ENCODE measurements around the gene TTC9C. TPM values are rescaled to one million over a fixed set of nuclear protein-coding genes. Genes with fewer than 3 reads are reported as not detected.
A peak's percentile ranks its signal among the peaks of the same experiment; 100 is the strongest.

Gene TTC9C
- total and polyA plus RNA-seq, 2 donors (not counting 3 experiments of a cell fraction or from before 2014, with no cell fraction given) = 27.4 to 43.5 TPM

DNA sequence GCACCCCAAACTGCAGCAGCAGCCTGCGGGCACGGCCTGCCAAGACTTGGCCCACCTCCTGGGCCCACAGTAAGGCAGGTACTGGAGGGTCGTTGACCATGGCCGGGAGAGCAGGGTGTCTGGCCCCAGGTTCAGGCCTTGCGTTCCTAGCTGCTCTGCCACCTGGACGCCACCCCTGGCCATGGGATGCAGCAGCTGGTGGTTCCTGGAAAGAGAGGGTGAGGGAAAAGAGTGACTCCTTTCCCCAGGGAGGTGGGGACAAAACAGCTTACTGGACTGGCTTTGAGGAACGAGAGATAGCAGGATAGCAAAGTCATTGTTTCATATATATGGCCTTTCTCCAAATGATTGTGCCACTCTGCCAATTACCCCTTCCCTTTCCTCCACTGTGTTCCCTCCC is 22.9 kb upstream of the TTC9C start:
- Histone ChIP-seq H3K4me1 (ENCODE audit: control insufficient read depth, extremely low read depth, insufficient read depth, low read length) (peaks cover 25% of the 10 kb centered on the region), H3K79me2 (ENCODE audit: control insufficient read depth, insufficient read depth, low read length) (no peaks in the 10 kb centered on the region), H3K4me2 (ENCODE audit: insufficient read depth, low read length) (peak overlapping the region; percentile 81), H3K36me3 (ENCODE audit: control insufficient read depth in 2 of 2, extremely low read depth in 1 of 2, insufficient read depth in 2 of 2, low read length in 2 of 2) (no peaks in the 10 kb centered on the region), H2AFZ (ENCODE audit: low read depth, low read length) (peak overlapping the region; percentile 65), H3K27me3 (ENCODE audit: control insufficient read depth in 2 of 2, insufficient read depth in 2 of 2, low read length in 2 of 2) (no peaks in the 10 kb centered on the region), H3K9ac (replicated peaks; ENCODE audit: extremely low read depth, insufficient read depth, low read length) (peak overlapping the region; percentile 65), H3K9me1 (replicated peaks; ENCODE audit: control insufficient read depth, extremely low read depth, insufficient read depth, low read length) (no peaks in the 10 kb centered on the region), H3K9me3 (replicated peaks; ENCODE audit: control insufficient read depth, insufficient read depth, low read length) (no peaks in the 10 kb centered on the region), H3K27ac (ENCODE audit: insufficient read depth, low read depth, low read length) (peak overlapping the region; percentile 37), H3K4me3 (replicated peaks in 1 of 3; ENCODE audit: insufficient read depth in 1 of 3, low read depth in 1 of 3, low read length in 3 of 3) (peak overlapping the region; percentile 13 to 81 (median 41)), H4K20me1 (replicated peaks; ENCODE audit: control insufficient read depth, extremely low read depth, insufficient read depth, low read length) (no peaks in the 10 kb centered on the region)
- dilution Hi-C loops (cut with MboI; ENCODE audit: extremely low pct_ligation_motif_present, low sequenced_read_pairs) = no loop called here
- CTCF ChIA-PET = interaction anchor here (0.9 to 2.5 kb wide), 6 partner anchors 9 to 162 kb away, joined by 3 to 14 read pairs (median 6); partner anchors contain the start of gene HNRNPUL2
- TF ChIP-seq JUN (IDR thresholded peaks at IDR 0.05; ENCODE audit: borderline replicate concordance, insufficient read depth, insufficient read length, low read depth) = no peak
- TF ChIP-seq GATA2 (IDR thresholded peaks at IDR 0.05; ENCODE audit: insufficient read depth, insufficient read length, low read depth, low read length) = no peak
- TF ChIP-seq FOS (IDR thresholded peaks at IDR 0.05; ENCODE audit: borderline replicate concordance, insufficient read depth, low read length) = no peak
- TF ChIP-seq, protein P1, sequence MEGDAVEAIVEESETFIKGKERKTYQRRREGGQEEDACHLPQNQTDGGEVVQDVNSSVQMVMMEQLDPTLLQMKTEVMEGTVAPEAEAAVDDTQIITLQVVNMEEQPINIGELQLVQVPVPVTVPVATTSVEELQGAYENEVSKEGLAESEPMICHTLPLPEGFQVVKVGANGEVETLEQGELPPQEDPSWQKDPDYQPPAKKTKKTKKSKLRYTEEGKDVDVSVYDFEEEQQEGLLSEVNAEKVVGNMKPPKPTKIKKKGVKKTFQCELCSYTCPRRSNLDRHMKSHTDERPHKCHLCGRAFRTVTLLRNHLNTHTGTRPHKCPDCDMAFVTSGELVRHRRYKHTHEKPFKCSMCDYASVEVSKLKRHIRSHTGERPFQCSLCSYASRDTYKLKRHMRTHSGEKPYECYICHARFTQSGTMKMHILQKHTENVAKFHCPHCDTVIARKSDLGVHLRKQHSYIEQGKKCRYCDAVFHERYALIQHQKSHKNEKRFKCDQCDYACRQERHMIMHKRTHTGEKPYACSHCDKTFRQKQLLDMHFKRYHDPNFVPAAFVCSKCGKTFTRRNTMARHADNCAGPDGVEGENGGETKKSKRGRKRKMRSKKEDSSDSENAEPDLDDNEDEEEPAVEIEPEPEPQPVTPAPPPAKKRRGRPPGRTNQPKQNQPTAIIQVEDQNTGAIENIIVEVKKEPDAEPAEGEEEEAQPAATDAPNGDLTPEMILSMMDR (IDR thresholded peaks at IDR 0.05; ENCODE audit: extremely low read depth in 1 of 2, insufficient read depth in 1 of 2, low read depth in 1 of 2, low read length in 2 of 2) = peak in 1 of 2 donors; percentile 17
- no peak for TF ChIP-seq POLR2AphosphoS5 (IDR thresholded peaks at IDR 0.05; ENCODE audit: insufficient read depth, low read depth, low read length)
- no peak for TF ChIP-seq POLR2A (IDR thresholded peaks at IDR 0.05; ENCODE audit: low read depth, low read length)
- TF ChIP-seq, protein P2, sequence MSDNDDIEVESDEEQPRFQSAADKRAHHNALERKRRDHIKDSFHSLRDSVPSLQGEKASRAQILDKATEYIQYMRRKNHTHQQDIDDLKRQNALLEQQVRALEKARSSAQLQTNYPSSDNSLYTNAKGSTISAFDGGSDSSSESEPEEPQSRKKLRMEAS (IDR thresholded peaks at IDR 0.05; ENCODE audit: insufficient read depth, insufficient read length) = no peak
- TF ChIP-seq EZH2 (IDR thresholded peaks at IDR 0.05; ENCODE audit: borderline replicate concordance, low read depth, low read length, severe bottlenecking) = no peak
- BruUV-seq (replicated peaks) = no TSS peak
- DNase-seq (ENCODE audit: low read depth, low spot score) (no peak), FAIRE-seq (peak; percentile 76)
- POLR2A ChIA-PET = interaction anchor here (1.5 kb wide), 1 partner anchor 40 kb away, joined by 19 read pairs; the partner anchor contains the start of genes C11orf98 and CSKMT
- intact Hi-C loops (cut with micrococcal nuclease) = loop anchor here (5.0 kb wide), 2 partner anchors 38 to 53 kb away; partner anchors contain the start of genes C11orf98, CSKMT and INTS5
